Measurements from ENCODE around the gene CLCN6.
A peak's percentile ranks its signal among the peaks of the same experiment; 100 is the strongest.

DNA sequence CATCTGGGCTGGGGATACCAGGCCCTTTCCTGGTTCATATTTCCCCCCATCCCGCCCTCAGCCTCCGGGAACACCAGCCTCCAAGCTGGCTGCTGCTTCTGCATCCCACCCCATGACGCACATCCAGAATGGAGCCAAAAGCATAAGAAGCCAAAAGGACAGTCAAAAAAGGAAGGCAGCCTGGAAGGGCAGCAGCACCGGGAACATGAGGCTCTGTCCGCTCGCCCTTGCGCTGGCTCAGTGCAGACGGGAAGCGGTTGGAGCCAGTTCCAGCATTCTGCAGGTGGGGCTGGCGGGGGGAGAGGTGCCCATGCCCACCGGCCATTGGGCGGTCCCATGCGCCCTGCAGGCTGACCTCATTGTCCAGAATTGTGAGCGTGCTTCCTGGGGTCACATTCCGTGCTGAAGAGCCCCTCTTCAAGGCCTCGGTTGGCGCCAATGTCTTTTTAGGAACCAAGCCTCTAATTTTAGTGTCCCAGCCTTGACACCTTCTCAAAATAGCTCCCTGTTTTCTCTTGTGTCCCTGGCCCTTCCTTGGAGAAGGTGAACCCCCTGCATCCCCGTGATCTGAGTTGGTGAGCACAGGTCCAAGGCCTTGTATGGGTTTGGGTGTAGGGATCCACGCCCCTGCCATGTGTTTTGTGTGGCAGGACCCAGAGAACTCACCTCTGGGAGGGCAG is 81.1 kb downstream of the CLCN6 start:
- TF ChIP-seq, protein P1, sequence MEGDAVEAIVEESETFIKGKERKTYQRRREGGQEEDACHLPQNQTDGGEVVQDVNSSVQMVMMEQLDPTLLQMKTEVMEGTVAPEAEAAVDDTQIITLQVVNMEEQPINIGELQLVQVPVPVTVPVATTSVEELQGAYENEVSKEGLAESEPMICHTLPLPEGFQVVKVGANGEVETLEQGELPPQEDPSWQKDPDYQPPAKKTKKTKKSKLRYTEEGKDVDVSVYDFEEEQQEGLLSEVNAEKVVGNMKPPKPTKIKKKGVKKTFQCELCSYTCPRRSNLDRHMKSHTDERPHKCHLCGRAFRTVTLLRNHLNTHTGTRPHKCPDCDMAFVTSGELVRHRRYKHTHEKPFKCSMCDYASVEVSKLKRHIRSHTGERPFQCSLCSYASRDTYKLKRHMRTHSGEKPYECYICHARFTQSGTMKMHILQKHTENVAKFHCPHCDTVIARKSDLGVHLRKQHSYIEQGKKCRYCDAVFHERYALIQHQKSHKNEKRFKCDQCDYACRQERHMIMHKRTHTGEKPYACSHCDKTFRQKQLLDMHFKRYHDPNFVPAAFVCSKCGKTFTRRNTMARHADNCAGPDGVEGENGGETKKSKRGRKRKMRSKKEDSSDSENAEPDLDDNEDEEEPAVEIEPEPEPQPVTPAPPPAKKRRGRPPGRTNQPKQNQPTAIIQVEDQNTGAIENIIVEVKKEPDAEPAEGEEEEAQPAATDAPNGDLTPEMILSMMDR (IDR thresholded peaks at IDR 0.05), result no peak
- TF ChIP-seq EP300 (IDR thresholded peaks at IDR 0.05) (peak in 1 of 2 donors; percentile 15), POLR2A (IDR thresholded peaks at IDR 0.05) (no peak)
